ENCODE results near the gene CEMIP2. TPM values are rescaled to one million over a fixed set of nuclear protein-coding genes. Genes with fewer than 3 reads are reported as not detected.

The CEMIP2 gene
- total RNA-seq, 1 experiment from 2014 or later, result 0.07 TPM

- H3K36me3 ChIP-seq (ENCODE audit: insufficient read depth, low read length), result no peaks in the 10 kb centered on the region
- H3K9me3 ChIP-seq (ENCODE audit: low read length), result no peaks in the 10 kb centered on the region
- no peak overlapping the region for H2AFZ ChIP-seq (ENCODE audit: low read length)
- DNase-seq, result no peak
- no peaks in the 10 kb centered on the region for H3K27me3 ChIP-seq (ENCODE audit: low read length)
- H3K79me2 ChIP-seq (ENCODE audit: low read length), result no peaks in the 10 kb centered on the region
- no peak overlapping the region for H3K4me3 ChIP-seq (ENCODE audit: low read length)
- H3K4me2 ChIP-seq (ENCODE audit: low read depth, low read length, poor library complexity, severe bottlenecking), result no peak overlapping the region
- no peaks in the 10 kb centered on the region for H4K20me1 ChIP-seq (ENCODE audit: insufficient read depth, low read depth, low read length)
- no peak overlapping the region for H3K27ac ChIP-seq (ENCODE audit: low read length)
- H3K4me1 ChIP-seq (ENCODE audit: low read length), result no peaks in the 10 kb centered on the region
- H3K9ac ChIP-seq (ENCODE audit: low read length), result no peak overlapping the region
- H3K9me2 ChIP-seq (replicated peaks; ENCODE audit: insufficient read depth, low read length), result no peaks in the 10 kb centered on the region
Observed at GRCh38 chr9:71761938-71762353, 6.4 kb downstream of the CEMIP2 start.

- no peak overlapping the region for H2AFZ ChIP-seq (ENCODE audit: low read length)
- H3K36me3 ChIP-seq (ENCODE audit: insufficient read depth, low read length), result no peaks in the 10 kb centered on the region
- no peak for DNase-seq
- no peaks in the 10 kb centered on the region for H4K20me1 ChIP-seq (ENCODE audit: insufficient read depth, low read depth, low read length)
- H3K79me2 ChIP-seq (ENCODE audit: low read length), result no peaks in the 10 kb centered on the region
- H3K9ac ChIP-seq (ENCODE audit: low read length), result no peak overlapping the region
- H3K9me2 ChIP-seq (replicated peaks; ENCODE audit: insufficient read depth, low read length), result no peaks in the 10 kb centered on the region
- H3K4me3 ChIP-seq (ENCODE audit: low read length), result no peak overlapping the region
- no peaks in the 10 kb centered on the region for H3K27me3 ChIP-seq (ENCODE audit: low read length)
- no peak overlapping the region for H3K27ac ChIP-seq (ENCODE audit: low read length)
- no peaks in the 10 kb centered on the region for H3K4me1 ChIP-seq (ENCODE audit: low read length)
- H3K4me2 ChIP-seq (ENCODE audit: low read depth, low read length, poor library complexity, severe bottlenecking), result no peak overlapping the region
- no peaks in the 10 kb centered on the region for H3K9me3 ChIP-seq (ENCODE audit: low read length)
Observed at GRCh38 chr9:71760901-71761300, 7.4 kb downstream of the CEMIP2 start.

- Histone ChIP-seq H2AFZ (ENCODE audit: low read length) (no peak overlapping the region), H3K4me2 (ENCODE audit: low read depth, low read length, poor library complexity, severe bottlenecking) (no peak overlapping the region), H3K9ac (ENCODE audit: low read length) (no peak overlapping the region), H3K36me3 (ENCODE audit: insufficient read depth, low read length) (no peaks in the 10 kb centered on the region), H3K9me2 (replicated peaks; ENCODE audit: insufficient read depth, low read length) (no peaks in the 10 kb centered on the region), H3K9me3 (ENCODE audit: low read length) (no peaks in the 10 kb centered on the region), H3K79me2 (ENCODE audit: low read length) (no peaks in the 10 kb centered on the region), H3K4me1 (ENCODE audit: low read length) (no peaks in the 10 kb centered on the region), H3K27me3 (ENCODE audit: low read length) (no peaks in the 10 kb centered on the region), H3K4me3 (ENCODE audit: low read length) (no peak overlapping the region), H3K27ac (ENCODE audit: low read length) (no peak overlapping the region), H4K20me1 (ENCODE audit: insufficient read depth, low read depth, low read length) (no peaks in the 10 kb centered on the region)
- no peak for DNase-seq
Observed at GRCh38 chr9:71758785-71759184, 9.5 kb downstream of the CEMIP2 start.

DNA sequence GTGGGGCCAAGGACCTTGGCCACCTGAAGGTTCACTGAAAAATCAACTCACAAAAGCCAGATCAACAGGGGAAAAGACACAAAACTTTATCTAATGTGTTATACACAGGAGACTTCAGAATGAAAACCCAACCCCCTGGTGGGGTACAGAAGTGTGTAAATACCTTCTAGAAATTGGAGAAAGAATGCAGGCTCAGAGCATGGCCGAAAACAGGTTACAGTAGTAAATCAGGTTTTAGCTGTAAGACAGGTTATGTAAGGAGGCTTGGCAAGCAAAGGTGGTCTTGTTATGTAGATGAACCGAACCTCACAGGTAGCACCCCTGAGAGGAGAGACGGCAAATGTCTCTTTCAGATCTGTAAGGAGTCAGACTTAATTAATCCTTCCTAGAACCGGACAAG, 10.0 kb downstream of the CEMIP2 start:
- Histone ChIP-seq H3K36me3 (ENCODE audit: insufficient read depth, low read length) (no peaks in the 10 kb centered on the region), H3K4me3 (ENCODE audit: low read length) (no peak overlapping the region), H3K79me2 (ENCODE audit: low read length) (no peaks in the 10 kb centered on the region), H3K27me3 (ENCODE audit: low read length) (no peaks in the 10 kb centered on the region), H2AFZ (ENCODE audit: low read length) (no peak overlapping the region), H3K9me3 (ENCODE audit: low read length) (no peaks in the 10 kb centered on the region), H3K27ac (ENCODE audit: low read length) (no peak overlapping the region), H3K4me1 (ENCODE audit: low read length) (no peaks in the 10 kb centered on the region), H3K9me2 (replicated peaks; ENCODE audit: insufficient read depth, low read length) (no peaks in the 10 kb centered on the region), H3K9ac (ENCODE audit: low read length) (no peak overlapping the region), H3K4me2 (ENCODE audit: low read depth, low read length, poor library complexity, severe bottlenecking) (no peak overlapping the region), H4K20me1 (ENCODE audit: insufficient read depth, low read depth, low read length) (no peaks in the 10 kb centered on the region)
- no peak for DNase-seq

GRCh38 chr9:71756753-71757152, 11.6 kb downstream of the CEMIP2 start:
- no peak overlapping the region for H3K4me2 ChIP-seq (ENCODE audit: low read depth, low read length, poor library complexity, severe bottlenecking)
- H3K9ac ChIP-seq (ENCODE audit: low read length), result no peak overlapping the region
- H3K79me2 ChIP-seq (ENCODE audit: low read length), result no peaks in the 10 kb centered on the region

GRCh38 chr9:71755869-71756268, 12.4 kb downstream of the CEMIP2 start:
- Histone ChIP-seq H3K79me2 (ENCODE audit: low read length) (no peaks in the 10 kb centered on the region), H4K20me1 (ENCODE audit: insufficient read depth, low read depth, low read length) (no peaks in the 10 kb centered on the region), H3K27me3 (ENCODE audit: low read length) (no peaks in the 10 kb centered on the region), H3K9me2 (replicated peaks; ENCODE audit: insufficient read depth, low read length) (no peaks in the 10 kb centered on the region), H3K4me2 (ENCODE audit: low read depth, low read length, poor library complexity, severe bottlenecking) (no peak overlapping the region), H3K9ac (ENCODE audit: low read length) (no peak overlapping the region), H3K4me3 (ENCODE audit: low read length) (no peak overlapping the region), H3K9me3 (ENCODE audit: low read length) (no peaks in the 10 kb centered on the region), H3K4me1 (ENCODE audit: low read length) (no peaks in the 10 kb centered on the region), H3K36me3 (ENCODE audit: insufficient read depth, low read length) (no peaks in the 10 kb centered on the region), H2AFZ (ENCODE audit: low read length) (no peak overlapping the region), H3K27ac (ENCODE audit: low read length) (no peak overlapping the region)
- DNase-seq, result no peak

More at GRCh38 chr9:71756753-71757152, 11.6 kb downstream of the CEMIP2 start:
- H3K4me1 ChIP-seq (ENCODE audit: low read length), result no peaks in the 10 kb centered on the region
- H3K9me2 ChIP-seq (replicated peaks; ENCODE audit: insufficient read depth, low read length), result no peaks in the 10 kb centered on the region
- no peak overlapping the region for H2AFZ ChIP-seq (ENCODE audit: low read length)
- H3K9me3 ChIP-seq (ENCODE audit: low read length), result no peaks in the 10 kb centered on the region
- H3K4me3 ChIP-seq (ENCODE audit: low read length), result no peak overlapping the region
- H3K27ac ChIP-seq (ENCODE audit: low read length), result no peak overlapping the region
- no peaks in the 10 kb centered on the region for H3K27me3 ChIP-seq (ENCODE audit: low read length)
- no peaks in the 10 kb centered on the region for H4K20me1 ChIP-seq (ENCODE audit: insufficient read depth, low read depth, low read length)
- H3K36me3 ChIP-seq (ENCODE audit: insufficient read depth, low read length), result no peaks in the 10 kb centered on the region
- no peak for DNase-seq

GRCh38 chr9:71755230-71755629, 13.1 kb downstream of the CEMIP2 start:
- no peaks in the 10 kb centered on the region for H3K79me2 ChIP-seq (ENCODE audit: low read length)
- no peaks in the 10 kb centered on the region for H4K20me1 ChIP-seq (ENCODE audit: insufficient read depth, low read depth, low read length)
- H3K27ac ChIP-seq (ENCODE audit: low read length), result no peak overlapping the region
- no peaks in the 10 kb centered on the region for H3K36me3 ChIP-seq (ENCODE audit: insufficient read depth, low read length)
- H3K9ac ChIP-seq (ENCODE audit: low read length), result no peak overlapping the region
- no peak overlapping the region for H3K4me2 ChIP-seq (ENCODE audit: low read depth, low read length, poor library complexity, severe bottlenecking)
- H2AFZ ChIP-seq (ENCODE audit: low read length), result no peak overlapping the region
- no peak overlapping the region for H3K4me3 ChIP-seq (ENCODE audit: low read length)
- H3K27me3 ChIP-seq (ENCODE audit: low read length), result no peaks in the 10 kb centered on the region
- no peaks in the 10 kb centered on the region for H3K9me3 ChIP-seq (ENCODE audit: low read length)
- no peaks in the 10 kb centered on the region for H3K9me2 ChIP-seq (replicated peaks; ENCODE audit: insufficient read depth, low read length)
- no peaks in the 10 kb centered on the region for H3K4me1 ChIP-seq (ENCODE audit: low read length)
- no peak for DNase-seq

GRCh38 chr9:71754151-71754550, 14.2 kb downstream of the CEMIP2 start:
- Histone ChIP-seq H3K9ac (ENCODE audit: low read length) (no peak overlapping the region), H3K9me2 (replicated peaks; ENCODE audit: insufficient read depth, low read length) (no peaks in the 10 kb centered on the region), H3K9me3 (ENCODE audit: low read length) (no peaks in the 10 kb centered on the region), H4K20me1 (ENCODE audit: insufficient read depth, low read depth, low read length) (no peaks in the 10 kb centered on the region), H3K4me2 (ENCODE audit: low read depth, low read length, poor library complexity, severe bottlenecking) (no peak overlapping the region), H3K27me3 (ENCODE audit: low read length) (no peaks in the 10 kb centered on the region), H3K4me1 (ENCODE audit: low read length) (no peaks in the 10 kb centered on the region), H2AFZ (ENCODE audit: low read length) (no peak overlapping the region), H3K27ac (ENCODE audit: low read length) (no peak overlapping the region), H3K79me2 (ENCODE audit: low read length) (no peaks in the 10 kb centered on the region), H3K36me3 (ENCODE audit: insufficient read depth, low read length) (no peaks in the 10 kb centered on the region), H3K4me3 (ENCODE audit: low read length) (no peak overlapping the region)
- DNase-seq, result no peak

DNA sequence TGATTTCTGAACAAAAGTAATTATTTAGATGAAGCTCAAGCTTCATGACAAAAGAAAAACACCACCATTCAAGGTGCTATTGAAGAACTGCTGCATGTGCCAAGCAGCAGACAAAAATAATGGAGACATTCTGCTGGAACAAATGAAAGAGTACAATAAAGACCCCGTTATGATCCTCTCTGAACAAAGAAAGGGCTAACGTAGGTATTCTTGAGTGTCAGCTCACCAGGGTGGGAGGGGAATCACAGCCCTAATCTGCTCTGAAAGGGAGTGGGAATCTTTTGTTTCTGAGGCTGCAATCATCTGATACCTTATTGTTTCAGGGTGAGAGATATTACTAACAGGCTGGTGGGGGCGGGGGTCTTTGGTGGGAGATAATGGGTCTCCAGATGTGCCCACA, 15.4 kb downstream of the CEMIP2 start:
- DNase-seq, result no peak
- no peaks in the 10 kb centered on the region for H3K79me2 ChIP-seq (ENCODE audit: low read length)

More for the DNA sequence above, 15.4 kb downstream of the CEMIP2 start:
- no peaks in the 10 kb centered on the region for H3K4me1 ChIP-seq (ENCODE audit: low read length)
- no peaks in the 10 kb centered on the region for H3K27me3 ChIP-seq (ENCODE audit: low read length)
- H3K9ac ChIP-seq (ENCODE audit: low read length), result no peak overlapping the region
- no peak overlapping the region for H2AFZ ChIP-seq (ENCODE audit: low read length)
- no peaks in the 10 kb centered on the region for H4K20me1 ChIP-seq (ENCODE audit: insufficient read depth, low read depth, low read length)
- no peak overlapping the region for H3K4me3 ChIP-seq (ENCODE audit: low read length)
- no peak overlapping the region for H3K27ac ChIP-seq (ENCODE audit: low read length)
- H3K9me2 ChIP-seq (replicated peaks; ENCODE audit: insufficient read depth, low read length), result no peaks in the 10 kb centered on the region
- H3K36me3 ChIP-seq (ENCODE audit: insufficient read depth, low read length), result no peaks in the 10 kb centered on the region
- H3K9me3 ChIP-seq (ENCODE audit: low read length), result no peaks in the 10 kb centered on the region
- no peak overlapping the region for H3K4me2 ChIP-seq (ENCODE audit: low read depth, low read length, poor library complexity, severe bottlenecking)

All from Karpas-422 (cell line).